Adrenal gland (tissue), 5 donors: Measurements from ENCODE around the gene S100A8.

Source experiments
- CTCF ChIP-seq, 6 experiments: fragments of 450-650 bp in 4 of 6; fragments of 200-600 bp in 2 of 6; sonication (generic) in 1 of 6; IDR thresholded peaks; 1 replicate in 5 of 6; 2 replicates in 1 of 6; pipeline versions ENCODE4 v1.5.1 to v1.8.0; 2016 to 2021; ENCODE audit warnings: antibody characterized with exemption in 6 of 6, mild to moderate bottlenecking in 2 of 6, moderate library complexity in 1 of 6
- POLR2A ChIP-seq, 2 donors: fragments of 450-650 bp; IDR thresholded peaks; one replicate each; pipeline ENCODE4 v1.6.1; 2017; ENCODE audit warnings: antibody characterized with exemption in 2 of 2, mild to moderate bottlenecking in 2 of 2, moderate library complexity in 1 of 2
- donor health status: DM: no; HTN: no; CAD: no.

DNA sequence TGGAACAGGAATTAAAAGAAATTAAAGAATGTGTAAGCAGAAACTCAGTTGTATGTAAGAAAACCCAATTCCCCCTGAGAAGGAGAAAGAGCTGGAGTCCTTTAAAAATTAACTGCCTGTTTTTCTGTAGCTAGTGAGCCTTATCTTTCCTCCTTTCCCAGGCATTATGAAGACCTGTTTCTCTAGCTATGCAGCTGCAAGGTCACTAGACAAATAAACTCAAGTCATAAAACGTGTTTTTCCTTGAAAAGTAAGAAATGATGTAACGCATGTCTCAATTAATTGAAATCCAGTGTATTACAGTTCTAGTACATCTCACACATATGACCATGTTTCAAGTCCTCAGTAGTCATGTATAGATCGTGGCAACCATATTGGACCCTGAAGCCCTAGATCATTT, 20.7 kb downstream of the S100A8 start:
- no peak for TF ChIP-seq CTCF (IDR thresholded peaks at IDR 0.05)
- no peak for TF ChIP-seq POLR2A (IDR thresholded peaks at IDR 0.05)
